HepG2 (cell line): ENCODE measurements around the gene MZF1. TPM values are rescaled to one million over a fixed set of nuclear protein-coding genes. Genes with fewer than 3 reads are reported as not detected.
A peak's percentile ranks its signal among the peaks of the same experiment; 100 is the strongest.

Experiments used
- ATAC-seq: fragments of 200-7000 bp; cut with Tn5 transposase; 3 replicates; pipeline ENCODE4 v1.9.1; 2020; ENCODE audit warnings: mild to moderate bottlenecking, moderate library complexity
- BruUV-seq: library from RNA; stranded (reverse); fragments of 400-500 nt; replicated peaks from 2 replicates; lab custom pipeline; 2021; lab: Mats Ljungman, UMichigan
- CTCF ChIA-PET: fragments of 300-600 bp; formaldehyde crosslinking; extraction: SDS; loops from one replicate; lab custom pipeline; 2021; ENCODE audit warnings: low total read pairs, inconsistent platforms, low intra/inter-chr PET ratio; lab: Yijun Ruan, JAX
- POLR2A ChIA-PET: fragments of 350-600 bp; sonication (Branson Sonifier 250); formaldehyde crosslinking; loops from one replicate; lab custom pipeline; 2020; ENCODE audit warnings: antibody characterized with exemption, inconsistent platforms; lab: Yijun Ruan, JAX
- DNase-seq: peaks from one replicate; pipeline ENCODE4 v3.0.0-alpha.2; 2015; ENCODE audit warnings: low spot score
- FAIRE-seq: peaks from 3 replicates; lab custom pipeline; 2011; peaks lifted over from hg19 to GRCh38; lab: Jason Lieb, UNC
- H2AFZ ChIP-seq: one replicate; pipeline ENCODE4 v1.6.1; 2011; ENCODE audit warnings: low read length, inconsistent platforms
- H3K27ac ChIP-seq: fragments of 300-600 bp; 3 replicates; pipeline ENCODE4 v1.8.0; 2011; ENCODE audit warnings: mixed run types, mild to moderate bottlenecking, mixed read lengths, low read length, inconsistent platforms; ENCODE audit not compliant: insufficient read depth; ENCODE audit errors: extremely low read length
- H3K27me3 ChIP-seq, 2 experiments: fragments of 200-600 bp in 1 of 2; 2 replicates in 1 of 2; 3 replicates in 1 of 2; pipeline versions ENCODE4 v1.6.0 to v1.8.0; 2011; ENCODE audit warnings: low read length in 2 of 2, mild to moderate bottlenecking in 2 of 2, moderate library complexity in 2 of 2, inconsistent platforms in 1 of 2; ENCODE audit not compliant: insufficient read depth in 2 of 2, control insufficient read depth in 1 of 2
- H3K36me3 ChIP-seq, 2 experiments: fragments of 200-600 bp in 1 of 2; replicated peaks in 1 of 2; 2 replicates in 1 of 2; 3 replicates in 1 of 2; pipeline versions ENCODE4 v1.5.1 to v1.8.0; 2011; ENCODE audit warnings: low read length in 2 of 2, inconsistent platforms in 1 of 2; ENCODE audit not compliant: insufficient read depth in 2 of 2, control insufficient read depth in 1 of 2
- H3K4me1 ChIP-seq: 2 replicates; pipeline ENCODE4 v1.5.1; 2012; ENCODE audit warnings: low read length, inconsistent platforms; ENCODE audit not compliant: insufficient read depth
- H3K4me2 ChIP-seq: 2 replicates; pipeline ENCODE4 v1.6.0; 2011; ENCODE audit warnings: low read depth, low read length, inconsistent platforms
- H3K4me3 ChIP-seq, 3 experiments: fragments of 200-600 bp in 1 of 3; sonication (generic), shearing (Covaris generic) in 1 of 3; replicated peaks in 1 of 3; 2 replicates each; pipeline ENCODE4 v1.5.1; 2011 to 2016; ENCODE audit warnings: low read length in 3 of 3, inconsistent platforms in 2 of 3, low read depth in 2 of 3, mild to moderate bottlenecking in 2 of 3, control low read depth in 1 of 3, mixed read lengths in 1 of 3; ENCODE audit not compliant: insufficient read depth in 1 of 3
- H3K79me2 ChIP-seq: one replicate; pipeline ENCODE4 v1.6.1; 2011; ENCODE audit warnings: low read length, inconsistent platforms; ENCODE audit not compliant: insufficient read depth
- H3K9ac ChIP-seq: 2 replicates; pipeline ENCODE4 v1.6.0; 2011; ENCODE audit warnings: mild to moderate bottlenecking, low read depth, low read length, inconsistent platforms; ENCODE audit not compliant: insufficient read depth
- H3K9me3 ChIP-seq: 2 replicates; pipeline ENCODE4 v1.5.1; 2012; ENCODE audit warnings: mild to moderate bottlenecking, low read length
- H4K20me1 ChIP-seq: 2 replicates; pipeline ENCODE4 v1.6.0; 2011; ENCODE audit warnings: inconsistent platforms, mild to moderate bottlenecking, low read length, moderate library complexity; ENCODE audit not compliant: insufficient read depth
- AGO1 ChIP-seq: fragments of 200-400 bp; formaldehyde crosslinking; IDR thresholded peaks from 2 replicates; pipeline ENCODE4 v1.6.1; 2017; ENCODE audit warnings: mild to moderate bottlenecking, low read depth, low read length, moderate library complexity; ENCODE audit not compliant: poor library complexity, severe bottlenecking
- CTCF ChIP-seq: sonication (generic); formaldehyde crosslinking; IDR thresholded peaks from 2 replicates; pipeline ENCODE4 v1.5.0; 2020; ENCODE audit warnings: mild to moderate bottlenecking, missing genetic modification reagents, moderate library complexity
- NFE2L2 ChIP-seq: fragments of 150-350 bp; IDR thresholded peaks from 2 replicates; pipeline ENCODE4 v1.6.1; 2014; ENCODE audit warnings: low read length
- NR2F6 ChIP-seq, 2 experiments: IDR thresholded peaks; 2 replicates each; pipeline ENCODE4 v1.6.1; 2016; ENCODE audit warnings: antibody characterized with exemption in 1 of 2, mild to moderate bottlenecking in 1 of 2
- RORA ChIP-seq: sonication (generic); formaldehyde crosslinking; IDR thresholded peaks from 2 replicates; pipeline ENCODE4 v1.5.0; 2020; ENCODE audit warnings: mild to moderate bottlenecking, missing genetic modification reagents, moderate library complexity
- WIZ ChIP-seq: sonication (generic); formaldehyde crosslinking; IDR thresholded peaks from 2 replicates; pipeline ENCODE4 v1.5.1; 2020; ENCODE audit warnings: mild to moderate bottlenecking, missing genetic modification reagents
- ZNF891 ChIP-seq: sonication (generic); formaldehyde crosslinking; IDR thresholded peaks from 2 replicates; pipeline ENCODE4 v1.5.0; 2020; ENCODE audit warnings: mild to moderate bottlenecking, missing genetic modification reagents
- WGBS: methylation state at CpG from one replicate; pipeline ENCODE4 v1.1.6; 2017; ENCODE audit warnings: low lambda C conversion rate; 5-methylcytosine and 5-hydroxymethylcytosine counted together
- in situ Hi-C: cut with HindIII; loops from 2 replicates; pipeline ENCODE4 v1.10.0; 2017; ENCODE audit warnings: low pct_unique_long_range_greater_than_20kb; ENCODE audit not compliant: extremely low pct_ligation_motif_present
- intact Hi-C: fragments of 100-400 bp; cut with micrococcal nuclease; formaldehyde crosslinking; loops from one replicate; pipeline ENCODE4 v1.10.0; 2022; ENCODE audit not compliant: unreplicated experiment
- polyA plus RNA-seq, 8 experiments: library from polyadenylated mRNA; depleted of rRNA in 3 of 8; stranded (reverse) in 7 of 8; unstranded in 1 of 8; fragments of >200 nt; fragmentation: Illumina TruSeq in 4 of 8; extraction: Trizol in 4 of 8; gene quantifications; 2 replicates each; pipeline versions ENCODE4 v1.2.1 to v1.2.3, GENCODE V29; 2011 to 2016; ENCODE audit warnings: low read depth in 4 of 8, missing spikeins in 1 of 8, mixed read lengths in 1 of 8; ENCODE audit not compliant: insufficient read depth in 1 of 8
- total RNA-seq, 5 experiments: library from RNA; depleted of rRNA; stranded (reverse); fragments of >200 nt; fragmentation: Illumina TruSeq; extraction: Trizol; gene quantifications; 2 replicates each; pipeline ENCODE4 v1.2.3, GENCODE V29; 2016; ENCODE audit warnings: low read depth in 1 of 5
- TF ChIP-seq, protein P1 (sequence below): sonication (generic); formaldehyde crosslinking; IDR thresholded peaks from 2 replicates; pipeline ENCODE4 v1.8.1; 2023; ENCODE audit warnings: mild to moderate bottlenecking, missing genetic modification reagents, borderline replicate concordance

Gene MZF1
- total and polyA plus RNA-seq, 2 of the 13 experiments (the other 11 are each of a cell fraction or from before 2014, with no cell fraction given), result 3.1 to 8.1 TPM

- POLR2A ChIA-PET, result interaction anchor here (0.7 kb wide), 1 partner anchor 13 kb away, joined by 4 read pairs; the partner anchor contains the start of gene TRIM28
- no peaks in the 10 kb centered on the region for H3K27me3 ChIP-seq
- WGBS, result 63% methylated on average over 7 of the region's 10 CpGs
- no peaks in the 10 kb centered on the region for H4K20me1 ChIP-seq
- FAIRE-seq (no peak), ATAC-seq (no peak)
- in situ Hi-C loops, result no loop called here
- peaks cover 9 to 18% of the 10 kb centered on the region in 2 experiments for H3K36me3 ChIP-seq
- peak overlapping the region; percentile 92 for H3K4me2 ChIP-seq
- H3K27ac ChIP-seq, result no peak overlapping the region
- H3K9me3 ChIP-seq, result no peaks in the 10 kb centered on the region
- TF ChIP-seq, protein P1, sequence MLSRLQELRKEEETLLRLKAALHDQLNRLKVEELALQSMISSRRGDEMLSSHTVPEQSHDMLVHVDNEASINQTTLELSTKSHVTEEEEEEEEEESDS (CRISPR knock-in tag), result no peak
- TF ChIP-seq NFE2L2 (no peak), CTCF (CRISPR knock-in tag) (no peak), ZNF891 (CRISPR knock-in tag) (no peak), AGO1 (no peak), WIZ (no peak), NR2F6 (IDR thresholded peaks at IDR 0.05) (no peak), NR2F6 (CRISPR knock-in tag; IDR thresholded peaks at IDR 0.05) (no peak), RORA (CRISPR knock-in tag) (no peak)
- TF ChIP-seq, all 625 proteins: peak for 0
- H2AFZ ChIP-seq, result no peak overlapping the region
- H3K4me3 ChIP-seq, result peak overlapping the region; percentile 81 to 84 (median 84); a peak in 5 of 6 replicates
- DNase-seq, result no peak
- peaks cover 43% of the 10 kb centered on the region for H3K4me1 ChIP-seq
- H3K9ac ChIP-seq, result peak overlapping the region; percentile 98
- CTCF ChIA-PET, result no interaction called here
- H3K79me2 ChIP-seq, result peaks cover 34% of the 10 kb centered on the region
- BruUV-seq, result no TSS peak
- intact Hi-C loops, result no loop called here
These were observed 16.4 kb downstream of the MZF1 start for GRCh38 chr19:58556622-58557220.
